Measurements from ENCODE around the gene TOMM6.

TOMM6 gene

DNA sequence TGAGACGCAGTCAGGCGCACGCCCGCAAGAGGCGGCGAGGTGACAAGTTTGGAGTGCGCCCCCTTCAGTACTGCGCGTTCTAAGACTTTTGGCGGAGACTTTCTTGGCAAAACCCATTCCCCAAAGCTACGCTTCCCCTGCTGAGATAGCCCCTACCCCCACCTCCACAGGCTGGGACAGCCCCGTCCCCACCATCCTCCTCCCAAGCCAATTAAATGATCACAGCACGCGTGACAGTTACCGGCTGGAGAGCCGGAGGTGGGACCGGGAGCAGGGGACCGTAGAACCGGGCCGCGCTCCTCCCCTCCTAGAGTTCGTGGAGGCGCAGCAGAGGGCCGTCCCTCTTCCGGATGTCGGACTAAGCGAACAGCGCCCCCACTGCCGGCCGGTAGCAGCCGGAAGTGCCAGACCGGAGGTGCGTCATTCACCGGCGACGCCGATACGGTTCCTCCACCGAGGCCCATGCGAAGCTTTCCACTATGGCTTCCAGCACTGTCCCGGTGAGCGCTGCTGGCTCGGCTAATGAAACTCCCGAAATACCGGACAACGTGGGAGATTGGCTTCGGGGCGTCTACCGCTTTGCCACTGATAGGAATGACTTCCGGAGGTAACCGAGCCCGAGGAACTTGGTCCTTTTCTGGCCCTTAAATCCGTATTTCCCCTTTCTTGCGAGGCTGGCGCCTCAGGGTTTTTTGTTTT, at the start of gene TOMM6:
Gene TOMM6 (plus strand): TSS at position 476 of the 699 bp plus-strand sequence. CDS start 4 bp downstream, at position 480.
- peak; percentile 92 to 96 (median 94) for DNase-seq (ENCODE audit: low read depth in 2 of 3, low spot score in 1 of 3)

DNA sequence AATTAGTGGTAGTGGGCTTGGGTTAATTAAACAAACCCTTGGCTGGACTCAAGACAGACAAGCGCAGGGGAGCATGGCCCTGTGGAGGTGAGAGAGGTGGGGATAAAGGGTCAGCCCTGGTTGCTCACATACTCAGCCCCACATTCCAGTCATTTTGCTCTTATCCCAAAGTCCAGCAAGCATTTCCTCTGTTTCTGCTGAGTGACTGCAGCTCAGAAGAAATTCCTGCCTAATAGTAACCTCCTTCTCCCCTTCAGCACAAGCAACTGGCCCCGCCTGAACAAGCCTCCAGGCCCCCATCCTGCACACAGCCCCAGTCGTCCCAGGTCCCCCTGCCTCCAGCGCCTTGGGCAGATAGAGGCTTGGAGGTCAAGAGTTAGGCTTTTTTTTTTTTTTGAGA, 48.5 kb upstream of the TOMM6 start:
- no peak for DNase-seq (ENCODE audit: low read depth in 2 of 3, low spot score in 1 of 3)

DNA sequence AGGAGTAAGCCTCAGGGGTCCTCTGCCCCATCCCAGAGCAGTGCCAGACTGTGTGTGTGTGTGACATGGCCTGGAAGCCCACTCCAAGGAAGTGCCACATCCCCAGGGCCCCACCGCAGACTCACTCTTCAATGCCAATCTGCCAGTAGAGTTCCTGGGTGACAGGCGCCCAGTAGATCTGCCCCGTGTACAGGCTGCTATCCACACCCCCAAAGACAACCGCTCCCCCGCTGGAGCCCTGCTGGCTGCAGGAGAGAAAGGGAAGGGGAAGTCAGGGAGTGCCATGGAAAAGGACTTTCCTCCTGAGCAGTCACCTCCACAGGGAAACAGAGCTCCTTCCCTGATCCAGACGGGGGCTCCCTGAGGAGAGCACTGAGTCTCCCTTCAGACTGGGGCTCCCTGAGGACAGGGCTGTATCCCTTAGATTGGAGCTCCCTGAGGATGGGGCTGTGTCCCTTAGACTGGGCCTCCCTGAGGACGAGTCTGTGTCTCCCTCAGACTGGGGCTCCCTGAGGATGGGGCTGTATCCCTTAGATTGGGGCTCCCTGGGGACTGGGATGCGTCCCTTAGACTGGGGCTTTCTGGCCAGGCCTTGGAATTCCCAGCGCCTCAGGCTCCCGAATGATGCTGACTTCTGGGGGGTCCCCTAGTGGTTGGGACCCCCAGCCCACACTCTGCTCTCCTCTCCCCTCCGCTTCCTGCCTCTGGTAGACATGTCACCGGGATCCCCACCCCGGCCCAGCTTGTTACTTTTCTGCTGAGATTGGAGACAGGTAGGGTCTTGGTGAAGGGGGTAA, 46.9 kb upstream of the TOMM6 start:
- no peak for DNase-seq (ENCODE audit: low read depth in 2 of 3, low spot score in 1 of 3)

DNA sequence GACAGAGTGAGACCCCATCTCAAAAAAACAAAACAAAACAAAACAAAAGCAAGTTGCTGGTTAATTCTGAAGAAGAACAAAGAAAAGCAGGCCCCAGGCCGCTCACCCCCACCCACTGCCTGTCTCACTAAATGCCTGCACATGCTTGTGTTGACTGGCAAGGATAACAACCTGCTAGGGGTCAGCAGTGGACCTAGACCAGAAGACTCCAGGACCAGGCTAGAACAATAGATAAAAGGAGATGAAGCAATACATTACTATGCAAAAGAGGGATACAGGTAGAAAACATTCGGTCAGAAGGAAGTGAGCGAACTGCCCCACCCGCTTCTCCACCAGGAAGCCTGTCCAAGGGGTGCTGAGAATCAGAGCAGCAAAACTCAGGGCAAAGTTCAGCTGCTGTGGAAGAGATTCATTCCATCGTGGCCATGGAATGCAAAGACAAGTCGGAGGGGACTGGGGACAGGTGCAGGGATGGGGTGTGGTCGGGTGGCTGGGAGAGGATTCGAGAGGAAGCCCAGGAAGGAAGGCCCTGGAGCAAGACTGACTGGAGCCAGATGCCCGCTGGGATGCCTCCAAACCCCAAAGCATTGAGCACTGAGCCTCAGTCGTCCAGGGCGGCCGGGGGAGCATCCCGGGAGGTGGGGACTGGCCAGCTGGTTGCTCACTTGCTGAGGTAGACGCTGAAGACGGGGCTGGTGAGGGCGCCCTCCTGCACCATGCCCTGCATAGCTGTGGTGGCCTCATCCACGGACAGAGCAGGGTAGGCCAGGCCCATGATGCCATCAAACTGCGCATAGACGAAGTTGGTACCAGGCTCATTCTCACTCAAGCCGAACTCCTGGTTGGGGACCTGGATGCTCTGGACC, 45.6 kb upstream of the TOMM6 start:
- no peak for DNase-seq (ENCODE audit: low read depth in 2 of 3, low spot score in 1 of 3)

DNA sequence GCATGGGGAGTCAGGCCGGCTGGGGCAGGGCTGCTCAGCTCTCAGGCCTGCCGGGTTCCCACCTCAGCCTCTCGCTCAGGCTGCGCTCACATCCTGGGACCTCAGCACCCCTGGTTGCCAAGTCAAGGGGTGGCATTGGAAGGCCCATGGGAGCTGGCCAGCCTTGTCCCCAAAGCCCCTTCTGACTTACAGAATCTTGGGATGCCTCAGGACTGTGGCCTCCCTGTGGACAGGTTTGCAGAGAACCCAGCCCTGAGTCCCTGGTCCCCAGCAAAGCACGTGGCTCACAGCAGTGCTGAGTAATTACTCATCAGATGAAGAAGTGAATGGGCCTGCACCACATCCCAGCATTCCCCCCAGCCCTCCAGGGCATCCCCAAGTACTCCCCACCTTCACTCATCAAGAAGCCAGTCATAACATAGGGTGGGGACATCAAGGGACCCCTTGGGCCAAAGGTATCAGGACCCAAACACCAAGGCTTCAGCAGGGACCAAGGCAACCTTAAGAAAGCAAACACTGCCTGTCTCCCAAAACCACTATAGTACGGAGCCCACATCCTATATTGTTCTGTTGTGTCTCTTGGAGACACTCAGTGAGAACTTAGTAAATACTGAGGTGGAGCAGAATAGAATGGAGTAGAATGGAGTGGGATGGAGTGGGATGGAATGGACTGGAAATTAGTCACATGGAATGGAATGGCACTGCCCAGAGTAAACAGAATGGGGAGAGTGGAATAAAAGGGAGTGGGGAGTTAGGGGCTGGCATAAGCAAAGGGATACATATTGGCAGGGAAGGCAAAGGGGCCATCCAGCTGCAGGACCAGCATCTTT, 43.9 kb upstream of the TOMM6 start:
- no peak for DNase-seq (ENCODE audit: low read depth in 2 of 3, low spot score in 1 of 3)

DNA sequence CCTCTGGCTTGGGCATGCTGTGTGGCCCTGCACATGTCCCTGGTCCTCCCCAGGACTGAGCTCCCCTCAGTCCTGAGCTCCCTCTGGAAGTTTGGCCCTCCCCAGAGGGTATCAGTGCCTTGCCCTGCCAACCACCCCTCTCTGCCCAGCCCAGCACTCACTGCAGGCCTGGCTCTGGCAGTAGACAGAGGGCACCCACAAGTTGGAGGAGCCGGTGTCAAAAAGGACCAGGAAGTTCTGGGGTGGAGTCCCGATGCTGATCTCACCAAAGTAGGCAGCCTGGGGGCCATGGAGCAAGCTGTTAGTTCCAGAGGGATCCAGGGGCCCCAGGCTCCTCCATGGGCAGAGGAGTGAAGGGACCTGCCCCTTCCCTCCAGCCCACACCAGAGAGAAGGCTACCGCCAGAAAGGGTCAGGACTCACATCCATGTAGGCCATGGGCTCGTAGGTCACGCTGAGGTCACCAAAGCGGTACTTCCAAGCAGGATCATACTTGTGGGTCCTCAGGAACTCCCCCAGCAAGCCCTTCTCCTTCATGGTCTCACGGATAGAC, 43.2 kb upstream of the TOMM6 start:
- no peak for DNase-seq (ENCODE audit: low read depth in 2 of 3, low spot score in 1 of 3)

DNA sequence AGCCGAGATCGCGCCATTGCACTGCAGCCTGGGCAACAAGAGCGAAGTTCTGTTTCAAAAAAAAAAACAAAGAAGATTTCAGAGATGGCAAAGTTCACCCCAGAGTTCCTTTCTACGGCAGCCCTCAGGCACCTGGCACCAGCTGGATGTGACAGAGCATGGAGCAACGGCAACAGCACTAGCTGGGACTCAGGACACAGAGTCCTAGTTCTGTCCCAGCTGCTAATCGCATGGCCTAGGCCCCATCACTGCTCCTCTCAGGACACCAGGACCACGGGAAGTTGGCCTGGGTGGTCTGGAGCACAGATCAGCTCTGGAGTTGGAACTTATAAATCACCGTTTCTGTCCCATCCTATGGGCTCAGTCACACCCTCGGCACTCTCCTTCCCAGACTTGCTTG, 41.4 kb upstream of the TOMM6 start:
- no peak for DNase-seq (ENCODE audit: low read depth in 2 of 3, low spot score in 1 of 3)

DNA sequence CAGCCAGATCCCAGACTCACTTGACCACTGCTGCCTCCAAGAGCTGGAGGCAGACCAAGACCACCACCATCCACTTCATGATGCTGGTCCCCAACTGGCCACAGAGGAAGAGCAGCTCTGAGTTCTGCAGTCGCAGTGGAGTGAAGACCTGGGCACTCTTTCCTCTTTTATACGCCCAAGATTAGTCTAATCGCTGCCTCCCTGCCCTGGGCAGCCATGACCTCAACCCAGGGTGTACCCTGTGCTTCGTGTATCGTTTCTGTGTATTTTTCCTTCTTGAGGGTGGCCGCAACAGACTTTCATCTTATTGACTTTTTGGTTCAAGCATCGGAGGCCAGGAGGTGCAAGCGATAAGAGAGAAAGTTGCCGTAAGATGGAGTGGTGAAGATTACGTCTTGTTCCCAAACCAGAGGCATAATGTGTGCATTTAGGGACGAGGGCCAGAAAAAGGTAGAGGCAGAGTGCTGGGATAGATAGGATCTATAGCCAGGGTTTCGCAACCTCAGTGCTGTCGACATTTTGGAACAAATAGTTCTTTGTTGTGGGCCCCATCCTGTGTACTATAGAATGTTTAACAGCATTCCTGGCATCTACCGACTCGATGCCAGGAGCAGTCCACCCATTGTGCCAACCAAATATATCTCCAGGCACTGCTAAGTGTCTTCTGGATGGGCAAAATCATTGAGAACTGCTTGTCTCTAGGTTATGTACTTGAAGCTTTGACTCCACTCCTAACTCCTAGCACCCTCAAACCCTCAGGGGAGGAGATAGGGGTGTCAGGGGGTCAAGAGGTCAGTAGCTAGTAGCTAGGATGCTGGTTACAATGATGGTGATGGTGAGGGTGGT, 40.0 kb upstream of the TOMM6 start, which contains the start of gene PGC:
Gene PGC (minus strand): TSS at position 142 of the 846 bp plus-strand sequence. CDS start 63 bp downstream, at position 79.
- no peak for DNase-seq (ENCODE audit: low read depth in 2 of 3, low spot score in 1 of 3)

DNA sequence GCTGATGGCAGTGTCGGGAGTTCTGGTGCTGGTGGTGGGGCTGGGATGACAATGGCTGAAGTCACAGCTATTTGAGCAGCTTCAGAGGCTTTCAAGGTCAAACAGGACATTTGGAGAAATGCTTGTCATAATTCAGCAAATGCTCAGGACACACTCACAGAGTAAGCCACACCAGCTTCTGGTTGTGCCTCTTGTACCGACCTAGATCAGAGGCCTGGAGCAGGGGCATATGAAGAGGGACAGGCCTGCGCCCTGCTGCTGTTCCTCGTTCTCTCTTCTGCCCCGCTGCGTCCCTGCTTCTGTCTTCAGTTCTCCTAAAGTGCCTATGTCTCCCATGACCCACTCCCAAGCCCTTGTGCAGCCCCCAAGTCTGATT, 39.4 kb upstream of the TOMM6 start:
- no peak for DNase-seq (ENCODE audit: low read depth in 2 of 3, low spot score in 1 of 3)

DNA sequence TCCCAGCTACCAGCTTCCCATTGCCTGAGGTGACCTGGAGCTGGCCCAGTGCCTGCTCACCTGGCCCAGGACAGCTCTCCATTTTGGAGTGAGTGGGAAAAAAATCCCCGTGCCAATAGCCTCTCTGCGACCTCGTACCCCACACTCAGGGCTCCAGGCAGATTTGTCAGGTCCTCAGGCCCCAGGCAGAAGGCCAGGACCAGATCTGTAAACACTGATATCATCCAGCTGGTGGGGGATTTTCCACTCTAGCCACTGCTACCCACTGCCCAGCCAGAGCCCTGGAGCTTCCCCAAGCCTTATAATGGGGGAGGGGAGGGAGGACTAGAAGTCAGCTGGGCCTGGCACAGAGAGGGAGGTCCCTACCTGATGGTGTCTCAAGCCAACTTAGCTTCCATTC, 39.0 kb upstream of the TOMM6 start:
- DNase-seq (ENCODE audit: low read depth in 2 of 3, low spot score in 1 of 3): no peak

DNA sequence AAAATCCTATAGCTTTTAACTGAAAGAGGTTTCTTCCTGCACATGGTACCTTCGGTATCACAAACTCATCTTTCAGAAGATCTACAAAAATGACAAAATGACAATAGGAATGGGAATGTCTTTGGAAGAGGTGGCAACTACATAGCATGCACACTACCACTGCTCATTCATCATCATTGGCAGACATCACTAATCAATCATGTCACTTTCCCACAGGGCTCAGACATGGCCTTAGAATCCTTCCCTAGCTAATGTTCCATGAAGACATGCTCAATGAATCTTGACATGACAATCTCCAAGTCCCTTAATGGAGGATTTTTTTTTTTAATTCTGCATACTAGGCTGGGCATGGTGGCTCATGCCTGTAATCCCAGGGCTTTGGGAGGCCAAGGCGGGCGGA, 37.1 kb upstream of the TOMM6 start:
- DNase-seq (ENCODE audit: low read depth in 2 of 3, low spot score in 1 of 3): no peak

DNA sequence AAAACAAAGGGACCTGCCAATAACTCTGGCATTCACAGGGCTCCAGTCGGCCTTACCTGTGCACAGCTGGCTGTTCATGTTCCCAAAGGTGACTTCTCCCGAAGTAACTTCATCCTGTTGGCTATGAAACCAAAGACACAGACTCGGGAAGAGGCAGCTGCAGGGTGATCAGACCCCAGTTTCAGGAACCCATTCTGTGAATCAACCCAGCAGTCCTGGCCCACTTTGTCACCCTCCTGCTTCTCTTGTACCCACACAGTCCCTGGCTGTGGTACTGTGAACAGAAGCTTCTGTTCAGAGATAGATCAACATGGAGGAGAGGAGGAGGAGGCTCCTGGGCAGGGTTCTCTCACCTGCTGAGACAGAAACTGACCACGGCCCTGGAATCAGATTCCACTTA, 31.6 kb upstream of the TOMM6 start:
- DNase-seq (ENCODE audit: low read depth in 2 of 3, low spot score in 1 of 3): no peak

DNA sequence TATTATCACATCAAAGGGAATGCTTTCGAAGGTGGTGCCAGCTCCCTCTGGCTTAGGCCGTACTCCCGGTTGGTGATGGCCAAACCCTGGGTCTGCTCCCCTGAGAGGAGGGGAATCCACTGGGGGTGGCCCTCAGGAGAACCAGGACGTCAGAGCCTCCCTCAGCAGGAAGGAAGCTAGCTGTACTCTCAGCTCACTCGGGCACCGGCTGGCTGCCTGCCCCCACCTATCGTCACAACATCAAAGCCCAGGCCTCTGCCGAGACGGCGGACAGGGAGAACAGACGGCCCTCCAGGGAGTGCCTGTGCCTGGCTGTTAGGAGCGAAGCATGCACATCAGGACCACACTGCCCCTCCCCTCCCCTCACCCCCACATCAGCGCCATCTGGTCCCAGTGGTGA, 31.1 kb upstream of the TOMM6 start:
- DNase-seq (ENCODE audit: low read depth in 2 of 3, low spot score in 1 of 3): no peak

DNA sequence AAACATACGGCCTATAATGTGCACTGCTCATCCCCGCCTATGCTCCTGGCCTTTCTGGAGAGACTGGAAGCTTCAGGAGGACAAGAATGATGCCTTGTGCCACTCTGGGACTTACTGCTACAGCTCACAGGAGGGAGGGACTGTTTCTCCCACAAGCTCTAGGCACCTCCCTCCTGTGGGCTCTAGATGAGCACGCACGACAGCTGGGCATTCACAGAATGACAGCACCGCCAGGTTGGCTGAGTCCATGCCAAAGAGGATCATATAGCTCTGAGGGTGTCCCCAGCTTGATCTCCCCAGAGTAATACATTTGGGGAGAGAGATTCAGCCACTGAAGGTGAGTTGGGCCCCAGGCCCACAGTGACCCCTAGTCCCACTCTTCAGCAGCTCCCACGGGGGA, 30.2 kb upstream of the TOMM6 start:
- DNase-seq (ENCODE audit: low read depth in 2 of 3, low spot score in 1 of 3): no peak

DNA sequence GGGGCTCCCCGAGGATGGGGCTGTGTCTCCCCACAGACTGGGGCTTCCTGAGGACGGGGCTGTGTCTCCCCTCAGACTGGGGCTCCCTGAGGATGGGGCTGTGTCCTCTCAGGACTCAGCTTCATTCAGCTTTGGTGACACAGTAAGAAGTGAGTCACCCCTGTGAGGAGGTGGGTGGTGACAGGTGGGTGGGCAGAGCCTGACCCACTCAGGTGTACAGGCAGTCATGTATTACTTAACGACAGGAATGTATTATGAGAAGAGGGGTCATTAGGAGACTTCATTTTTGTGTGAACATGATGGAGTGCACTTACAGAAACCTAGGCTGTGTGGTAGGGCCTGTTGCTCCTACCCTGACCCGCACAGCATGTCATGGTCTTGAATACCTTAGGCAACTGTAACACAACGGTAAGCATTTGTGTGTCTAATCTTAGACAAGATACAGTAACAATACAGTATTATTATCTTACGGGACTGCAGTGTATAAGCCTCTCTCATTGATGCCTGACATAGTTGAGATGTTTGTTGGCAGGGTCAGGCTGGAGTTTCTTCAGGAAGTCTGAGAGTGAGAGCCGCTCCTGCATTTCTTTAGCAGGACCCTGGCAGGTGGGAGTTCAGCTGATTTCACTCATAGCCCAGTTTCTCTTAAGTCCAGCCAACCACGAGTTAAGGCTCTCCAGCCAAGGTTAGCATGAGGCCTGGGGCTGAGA, 29.4 kb upstream of the TOMM6 start:
- no peak for DNase-seq (ENCODE audit: low read depth in 2 of 3, low spot score in 1 of 3)

DNA sequence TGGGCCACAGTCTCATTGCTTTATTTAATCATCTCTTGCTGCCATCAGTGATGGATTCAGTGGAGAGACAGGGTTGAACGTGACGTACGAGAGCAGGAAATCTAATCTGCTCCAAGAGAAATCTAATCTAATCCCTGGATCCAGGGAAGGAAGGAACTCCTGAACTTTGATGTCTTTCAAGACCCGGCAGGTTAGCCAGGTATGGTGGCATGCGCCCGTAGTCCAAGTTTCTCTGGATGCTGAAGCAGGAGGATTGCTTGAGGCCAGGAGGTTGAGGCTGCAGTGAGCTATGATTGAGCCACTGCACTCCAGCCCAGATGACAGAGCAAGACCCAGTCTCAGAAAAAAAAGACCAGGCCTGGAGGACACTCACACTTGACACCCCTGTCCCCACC, 28.9 kb upstream of the TOMM6 start:
- DNase-seq (ENCODE audit: low read depth in 2 of 3, low spot score in 1 of 3): no peak

DNA sequence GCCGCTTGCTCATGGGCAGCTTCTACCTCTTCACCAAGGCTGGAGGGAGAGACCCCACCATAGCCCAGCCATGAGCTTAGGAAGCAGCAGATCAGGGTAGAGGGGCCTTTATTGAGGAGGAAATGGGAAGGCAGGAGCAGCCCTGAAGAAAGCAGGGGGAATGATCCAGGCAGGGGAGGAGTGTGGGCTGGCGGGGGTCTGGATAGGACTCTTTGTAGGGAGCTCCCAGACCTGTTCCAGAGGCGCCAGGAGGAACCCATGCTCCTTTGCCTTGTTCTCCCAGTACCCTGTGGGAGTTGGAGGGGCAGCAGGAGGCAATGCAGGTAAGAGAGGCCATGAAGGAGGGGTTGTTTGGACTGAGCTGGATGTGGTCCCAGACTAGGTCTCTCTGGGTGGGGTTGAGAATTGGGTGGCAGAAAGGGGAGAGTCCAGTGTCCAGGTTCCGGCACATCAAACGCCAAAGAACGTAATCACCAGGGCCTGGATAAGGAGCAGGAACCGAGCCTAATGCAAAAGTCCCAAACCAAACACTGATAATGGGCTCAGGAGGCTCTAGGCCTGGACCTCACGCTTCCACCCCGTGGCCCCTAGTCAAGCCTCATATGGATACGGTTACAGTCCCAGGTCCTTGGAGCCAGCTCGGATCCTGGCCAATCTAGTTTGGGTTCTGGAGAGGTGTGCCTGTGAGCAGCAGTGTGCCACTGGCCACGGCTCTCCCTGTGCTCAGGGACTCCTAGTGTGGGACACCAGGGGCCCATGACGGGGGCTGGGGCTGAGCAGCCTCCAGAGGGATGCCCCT, 28.2 kb upstream of the TOMM6 start:
- DNase-seq (ENCODE audit: low read depth in 2 of 3, low spot score in 1 of 3): no peak

DNA sequence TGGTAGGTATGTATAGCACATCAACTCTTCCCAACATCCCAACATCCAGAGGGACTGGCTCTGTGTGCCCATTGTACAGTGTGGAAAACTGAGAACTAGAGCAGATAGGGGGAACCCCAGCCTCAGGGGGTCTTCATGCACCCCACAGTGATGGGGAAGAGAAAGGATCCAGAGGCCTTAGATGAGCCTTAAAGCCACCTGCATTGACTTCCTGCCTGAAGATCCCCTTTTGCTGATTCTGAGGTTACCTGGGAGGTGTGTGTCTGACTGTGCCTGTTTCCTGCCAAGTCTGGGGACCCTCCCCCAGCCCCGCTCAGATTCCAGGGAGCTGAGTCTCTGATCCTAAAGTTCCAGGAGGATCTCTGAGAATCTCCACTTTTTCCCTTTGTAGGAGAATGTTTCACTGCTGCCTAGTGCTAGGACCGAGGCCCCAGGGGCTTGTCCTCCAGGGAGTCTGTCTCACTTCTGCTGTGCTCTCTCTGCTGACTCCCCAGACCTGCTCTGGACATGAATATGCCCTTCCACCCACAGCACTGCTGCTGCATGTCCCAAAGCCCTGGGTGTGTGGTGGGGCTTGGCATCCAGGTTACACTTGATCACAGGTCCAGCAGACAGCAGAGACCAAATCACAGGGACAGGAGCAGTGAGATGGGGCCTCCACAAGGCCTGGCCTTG, 27.5 kb upstream of the TOMM6 start:
- DNase-seq (ENCODE audit: low read depth in 2 of 3, low spot score in 1 of 3): no peak

Measured in stimulated activated CD4-positive, alpha-beta T cell treated with anti-CD3 and anti-CD28 coated beads, Interleukin-12 subunit alpha, Interleukin-12 subunit beta, amount 100 ng/mL, for 48 hours (primary cell).